Muscle layer of colon (tissue), 2 donors: ENCODE data around the gene UBE2J2.

Source experiments
- H3K27ac ChIP-seq: one replicate; pipeline ENCODE4 v1.7.0; 2013; ENCODE audit warnings: low read depth, mild to moderate bottlenecking, low read length, moderate library complexity
- H3K27me3 ChIP-seq, 2 donors: one replicate each; pipeline ENCODE4 v1.7.0; 2013; ENCODE audit warnings: low read length in 2 of 2, mild to moderate bottlenecking in 2 of 2; ENCODE audit not compliant: insufficient read depth in 2 of 2, control insufficient read depth in 1 of 2
- H3K36me3 ChIP-seq: one replicate; pipeline ENCODE4 v1.7.0; 2013; ENCODE audit warnings: mild to moderate bottlenecking, low read length; ENCODE audit not compliant: insufficient read depth
- H3K4me1 ChIP-seq: one replicate; pipeline ENCODE4 v1.7.0; 2013; ENCODE audit warnings: mild to moderate bottlenecking, low read length; ENCODE audit not compliant: insufficient read depth
- H3K4me3 ChIP-seq, 2 donors: one replicate each; pipeline ENCODE4 v1.7.0; 2013; ENCODE audit warnings: low read length in 2 of 2, low read depth in 1 of 2, mild to moderate bottlenecking in 1 of 2, moderate library complexity in 1 of 2
- H3K9ac ChIP-seq: one replicate; pipeline ENCODE4 v1.7.0; 2013; ENCODE audit warnings: low read length
- H3K9me3 ChIP-seq: one replicate; pipeline ENCODE4 v1.7.0; 2013; ENCODE audit warnings: mild to moderate bottlenecking, low read length
- donor health status: abdominal sarcoma.
- donor health status: Adenocarcinoma of cecum.

The UBE2J2 gene

GRCh38 chr1:1300352-1300739 is 26.7 kb upstream of the UBE2J2 start:
- H3K4me1 ChIP-seq, result peaks cover 6% of the 10 kb centered on the region
- no peak overlapping the region for H3K9ac ChIP-seq
- H3K27me3 ChIP-seq, result no peaks in the 10 kb centered on the region
- H3K9me3 ChIP-seq, result no peaks in the 10 kb centered on the region
- no peaks in the 10 kb centered on the region for H3K36me3 ChIP-seq
- H3K4me3 ChIP-seq, result no peak overlapping the region
- H3K27ac ChIP-seq, result no peak overlapping the region

GRCh38 chr1:1299686-1300351 is 26.2 kb upstream of the UBE2J2 start:
- H3K4me3 ChIP-seq, result no peak overlapping the region
- H3K9ac ChIP-seq, result no peak overlapping the region
- H3K9me3 ChIP-seq, result no peaks in the 10 kb centered on the region
- no peaks in the 10 kb centered on the region for H3K36me3 ChIP-seq
- no peaks in the 10 kb centered on the region for H3K27me3 ChIP-seq
- no peak overlapping the region for H3K27ac ChIP-seq
- peaks cover 3% of the 10 kb centered on the region for H3K4me1 ChIP-seq

GRCh38 chr1:1298861-1299685 is 25.4 kb upstream of the UBE2J2 start:
- Histone ChIP-seq H3K4me3 (no peak overlapping the region), H3K4me1 (peaks cover 3% of the 10 kb centered on the region), H3K9ac (no peak overlapping the region), H3K27ac (no peak overlapping the region), H3K36me3 (no peaks in the 10 kb centered on the region), H3K9me3 (no peaks in the 10 kb centered on the region), H3K27me3 (no peaks in the 10 kb centered on the region)

- Histone ChIP-seq H3K4me1 (no peaks in the 10 kb centered on the region), H3K4me3 (no peak overlapping the region), H3K27ac (no peak overlapping the region), H3K27me3 (no peaks in the 10 kb centered on the region), H3K36me3 (no peaks in the 10 kb centered on the region), H3K9ac (no peak overlapping the region), H3K9me3 (no peaks in the 10 kb centered on the region)
These were observed 24.3 kb upstream of the UBE2J2 start for GRCh38 chr1:1297802-1298424.

- H3K9ac ChIP-seq, result no peak overlapping the region
- no peak overlapping the region for H3K4me3 ChIP-seq
- H3K27me3 ChIP-seq, result no peaks in the 10 kb centered on the region
- H3K36me3 ChIP-seq, result no peaks in the 10 kb centered on the region
- no peak overlapping the region for H3K27ac ChIP-seq
- no peaks in the 10 kb centered on the region for H3K9me3 ChIP-seq
- no peaks in the 10 kb centered on the region for H3K4me1 ChIP-seq
These were observed 22.7 kb upstream of the UBE2J2 start for GRCh38 chr1:1296070-1297061.

- no peaks in the 10 kb centered on the region for H3K9me3 ChIP-seq
- no peaks in the 10 kb centered on the region for H3K4me1 ChIP-seq
- no peak overlapping the region for H3K27ac ChIP-seq
- H3K9ac ChIP-seq, result no peak overlapping the region
- no peak overlapping the region for H3K4me3 ChIP-seq
- H3K27me3 ChIP-seq, result no peaks in the 10 kb centered on the region
- H3K36me3 ChIP-seq, result no peaks in the 10 kb centered on the region
These were observed 21.7 kb upstream of the UBE2J2 start for GRCh38 chr1:1295154-1295923.

GRCh38 chr1:1294250-1294890 is 20.7 kb upstream of the UBE2J2 start:
- H3K27me3 ChIP-seq, result no peaks in the 10 kb centered on the region
- H3K36me3 ChIP-seq, result no peaks in the 10 kb centered on the region
- H3K9ac ChIP-seq, result no peak overlapping the region
- H3K4me1 ChIP-seq, result no peaks in the 10 kb centered on the region
- no peak overlapping the region for H3K4me3 ChIP-seq
- H3K9me3 ChIP-seq, result no peaks in the 10 kb centered on the region
- H3K27ac ChIP-seq, result no peak overlapping the region

- H3K36me3 ChIP-seq, result no peaks in the 10 kb centered on the region
- no peak overlapping the region for H3K4me3 ChIP-seq
- no peaks in the 10 kb centered on the region for H3K9me3 ChIP-seq
- H3K27me3 ChIP-seq, result no peaks in the 10 kb centered on the region
- no peak overlapping the region for H3K27ac ChIP-seq
- no peaks in the 10 kb centered on the region for H3K4me1 ChIP-seq
- no peak overlapping the region for H3K9ac ChIP-seq
These were observed 19.9 kb upstream of the UBE2J2 start for GRCh38 chr1:1293263-1294249.

GRCh38 chr1:1292851-1293250 is 19.2 kb upstream of the UBE2J2 start:
- Histone ChIP-seq H3K27me3 (no peaks in the 10 kb centered on the region), H3K4me1 (no peaks in the 10 kb centered on the region), H3K9ac (no peak overlapping the region), H3K4me3 (no peak overlapping the region), H3K9me3 (no peaks in the 10 kb centered on the region), H3K27ac (no peak overlapping the region), H3K36me3 (no peaks in the 10 kb centered on the region)
